GM12801 (cell line): Measurements from ENCODE around the gene DCLK2.

Experiments used
- CTCF ChIP-seq: IDR thresholded peaks from one replicate; pipeline ENCODE4 v1.5.1; 2011; ENCODE audit warnings: control low read depth; ENCODE audit not compliant: insufficient read length; ENCODE audit errors: extremely low read depth

Gene DCLK2

GRCh38 chr4:150238591-150238990 is 160.3 kb downstream of the DCLK2 start:
- no peak for TF ChIP-seq CTCF

GRCh38 chr4:150240011-150240410 is 161.8 kb downstream of the DCLK2 start:
- no peak for TF ChIP-seq CTCF

- TF ChIP-seq CTCF = no peak
Measured at GRCh38 chr4:150242820-150243458, 164.7 kb downstream of the DCLK2 start.

- no peak for TF ChIP-seq CTCF
Measured at GRCh38 chr4:150243932-150244331, 165.7 kb downstream of the DCLK2 start.

GRCh38 chr4:150244600-150244999 is 166.4 kb downstream of the DCLK2 start:
- TF ChIP-seq CTCF = no peak

GRCh38 chr4:150247184-150247583 is 168.9 kb downstream of the DCLK2 start:
- TF ChIP-seq CTCF = no peak

GRCh38 chr4:150248181-150248580 is 169.9 kb downstream of the DCLK2 start:
- no peak for TF ChIP-seq CTCF
